Ovary (tissue), 3 donors: Measurements from ENCODE around the gene TMEM184A.

ENCODE experiments used
- POLR2A ChIP-seq: fragments of 450-650 bp; IDR thresholded peaks from one replicate; pipeline ENCODE4 v1.6.1; 2017; ENCODE audit warnings: antibody characterized with exemption, mild to moderate bottlenecking, moderate library complexity
- TF ChIP-seq, protein P1 (sequence below), 3 donors: fragments of 450-650 bp in 2 of 3; fragments of 200-600 bp in 1 of 3; IDR thresholded peaks; one replicate each; pipeline versions ENCODE4 v1.5.1 to v1.8.0; 2016 to 2022; ENCODE audit warnings: antibody characterized with exemption in 3 of 3, mild to moderate bottlenecking in 1 of 3
- donor health status: DM: no; HTN: no; CAD: no.

DNA sequence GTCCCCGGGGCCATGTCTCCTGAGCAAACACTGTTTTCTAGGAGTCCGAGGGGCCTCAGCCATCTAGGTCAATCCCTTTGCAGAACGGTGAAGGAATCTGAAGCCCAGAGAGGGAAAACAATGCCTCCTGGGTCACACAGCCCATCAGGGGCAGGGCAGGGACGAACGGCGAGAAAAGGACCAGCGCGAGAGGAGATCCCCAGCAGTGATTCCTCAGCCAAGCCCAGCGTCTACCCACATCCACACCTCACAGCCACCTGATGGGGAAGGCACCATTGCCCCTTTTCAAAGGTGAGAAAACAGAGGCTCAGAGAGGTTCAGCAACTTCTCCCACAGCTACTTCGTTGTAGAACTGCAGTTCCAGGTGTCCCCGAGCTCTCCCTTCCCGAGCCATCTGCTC, 31.7 kb upstream of the TMEM184A start:
- TF ChIP-seq, protein P1, sequence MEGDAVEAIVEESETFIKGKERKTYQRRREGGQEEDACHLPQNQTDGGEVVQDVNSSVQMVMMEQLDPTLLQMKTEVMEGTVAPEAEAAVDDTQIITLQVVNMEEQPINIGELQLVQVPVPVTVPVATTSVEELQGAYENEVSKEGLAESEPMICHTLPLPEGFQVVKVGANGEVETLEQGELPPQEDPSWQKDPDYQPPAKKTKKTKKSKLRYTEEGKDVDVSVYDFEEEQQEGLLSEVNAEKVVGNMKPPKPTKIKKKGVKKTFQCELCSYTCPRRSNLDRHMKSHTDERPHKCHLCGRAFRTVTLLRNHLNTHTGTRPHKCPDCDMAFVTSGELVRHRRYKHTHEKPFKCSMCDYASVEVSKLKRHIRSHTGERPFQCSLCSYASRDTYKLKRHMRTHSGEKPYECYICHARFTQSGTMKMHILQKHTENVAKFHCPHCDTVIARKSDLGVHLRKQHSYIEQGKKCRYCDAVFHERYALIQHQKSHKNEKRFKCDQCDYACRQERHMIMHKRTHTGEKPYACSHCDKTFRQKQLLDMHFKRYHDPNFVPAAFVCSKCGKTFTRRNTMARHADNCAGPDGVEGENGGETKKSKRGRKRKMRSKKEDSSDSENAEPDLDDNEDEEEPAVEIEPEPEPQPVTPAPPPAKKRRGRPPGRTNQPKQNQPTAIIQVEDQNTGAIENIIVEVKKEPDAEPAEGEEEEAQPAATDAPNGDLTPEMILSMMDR (IDR thresholded peaks at IDR 0.05) = no peak
- TF ChIP-seq POLR2A = no peak
